ENCODE results near the gene GPR151. TPM values are rescaled to one million over a fixed set of nuclear protein-coding genes. Genes with fewer than 3 reads are reported as not detected.

Gene GPR151
- total RNA-seq, 4 donors from 2014 or later = not detected

DNA sequence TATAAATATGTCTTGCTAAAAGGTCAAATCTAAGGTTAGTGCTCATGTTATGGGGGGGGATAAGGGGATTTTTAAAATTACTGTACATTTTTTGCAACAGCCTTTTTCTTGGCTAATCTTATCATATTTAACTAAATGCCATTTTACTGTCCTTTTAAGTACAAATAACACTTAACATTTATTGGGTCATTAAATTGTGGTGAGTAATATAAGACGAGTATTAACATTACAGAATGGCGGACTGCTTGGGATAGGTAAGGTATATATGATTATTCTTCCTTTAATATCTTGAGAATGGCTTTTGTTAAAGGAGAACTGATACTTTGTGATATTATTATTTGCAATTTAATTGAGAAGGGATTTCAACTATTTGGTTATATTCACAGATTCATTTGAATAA lies 33.2 kb downstream of the GPR151 start:
- no peak for TF ChIP-seq POLR2A (IDR thresholded peaks at IDR 0.05)
- TF ChIP-seq, protein P1, sequence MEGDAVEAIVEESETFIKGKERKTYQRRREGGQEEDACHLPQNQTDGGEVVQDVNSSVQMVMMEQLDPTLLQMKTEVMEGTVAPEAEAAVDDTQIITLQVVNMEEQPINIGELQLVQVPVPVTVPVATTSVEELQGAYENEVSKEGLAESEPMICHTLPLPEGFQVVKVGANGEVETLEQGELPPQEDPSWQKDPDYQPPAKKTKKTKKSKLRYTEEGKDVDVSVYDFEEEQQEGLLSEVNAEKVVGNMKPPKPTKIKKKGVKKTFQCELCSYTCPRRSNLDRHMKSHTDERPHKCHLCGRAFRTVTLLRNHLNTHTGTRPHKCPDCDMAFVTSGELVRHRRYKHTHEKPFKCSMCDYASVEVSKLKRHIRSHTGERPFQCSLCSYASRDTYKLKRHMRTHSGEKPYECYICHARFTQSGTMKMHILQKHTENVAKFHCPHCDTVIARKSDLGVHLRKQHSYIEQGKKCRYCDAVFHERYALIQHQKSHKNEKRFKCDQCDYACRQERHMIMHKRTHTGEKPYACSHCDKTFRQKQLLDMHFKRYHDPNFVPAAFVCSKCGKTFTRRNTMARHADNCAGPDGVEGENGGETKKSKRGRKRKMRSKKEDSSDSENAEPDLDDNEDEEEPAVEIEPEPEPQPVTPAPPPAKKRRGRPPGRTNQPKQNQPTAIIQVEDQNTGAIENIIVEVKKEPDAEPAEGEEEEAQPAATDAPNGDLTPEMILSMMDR (IDR thresholded peaks at IDR 0.05 in 4 of 5, conservative IDR thresholded peaks at IDR 0.05 in 1 of 5) = no peak
- Histone ChIP-seq H3K9me3 (no peaks in the 10 kb centered on the region), H3K4me1 (no peaks in the 10 kb centered on the region), H3K4me3 (no peak overlapping the region), H3K27ac (no peak overlapping the region), H3K27me3 (no peaks in the 10 kb centered on the region), H3K36me3 (peaks cover 2 to 54% of the 10 kb centered on the region in 2 donors)
- no peak for DNase-seq
- intact Hi-C loops (cut with DNase I; ENCODE audit: low total_unique reads) = no loop called here
- in situ Hi-C loops (cut with MboI; ENCODE audit: low sequenced_read_pairs in 4 of 4) = no loop called here
- no peak for ATAC-seq

- intact Hi-C loops (cut with DNase I; ENCODE audit: low total_unique reads) = no loop called here
- ATAC-seq = no peak
- DNase-seq = no peak
- in situ Hi-C loops (cut with MboI; ENCODE audit: low sequenced_read_pairs in 4 of 4) = no loop called here
- Histone ChIP-seq H3K36me3 (peaks cover 0 to 52% of the 10 kb centered on the region in 2 donors), H3K27me3 (no peaks in the 10 kb centered on the region), H3K4me3 (no peak overlapping the region), H3K4me1 (no peaks in the 10 kb centered on the region), H3K27ac (no peak overlapping the region), H3K9me3 (no peaks in the 10 kb centered on the region)
- TF ChIP-seq, protein P1 (IDR thresholded peaks at IDR 0.05 in 4 of 5, conservative IDR thresholded peaks at IDR 0.05 in 1 of 5) = no peak
- no peak for TF ChIP-seq POLR2A (IDR thresholded peaks at IDR 0.05)
These were observed 40.1 kb downstream of the GPR151 start for GRCh38 chr5:146475906-146476305.

- DNase-seq (no peak), ATAC-seq (no peak)
- no peak overlapping the region for H3K4me3 ChIP-seq
- no peaks in the 10 kb centered on the region for H3K4me1 ChIP-seq
- in situ Hi-C loops (cut with MboI; ENCODE audit: low sequenced_read_pairs in 4 of 4) (no loop called here), intact Hi-C loops (cut with DNase I; ENCODE audit: low total_unique reads) (no loop called here)
- peaks cover 0 to 55% of the 10 kb centered on the region in 2 donors for H3K36me3 ChIP-seq
- H3K27ac ChIP-seq = no peak overlapping the region
- TF ChIP-seq, protein P1 (IDR thresholded peaks at IDR 0.05 in 4 of 5, conservative IDR thresholded peaks at IDR 0.05 in 1 of 5) = peak in 1 of 5 experiments; percentile 15
- TF ChIP-seq POLR2A (IDR thresholded peaks at IDR 0.05) = no peak
- H3K9me3 ChIP-seq = no peaks in the 10 kb centered on the region
- H3K27me3 ChIP-seq = no peaks in the 10 kb centered on the region
These were observed 40.7 kb downstream of the GPR151 start for GRCh38 chr5:146475190-146475780.

DNA sequence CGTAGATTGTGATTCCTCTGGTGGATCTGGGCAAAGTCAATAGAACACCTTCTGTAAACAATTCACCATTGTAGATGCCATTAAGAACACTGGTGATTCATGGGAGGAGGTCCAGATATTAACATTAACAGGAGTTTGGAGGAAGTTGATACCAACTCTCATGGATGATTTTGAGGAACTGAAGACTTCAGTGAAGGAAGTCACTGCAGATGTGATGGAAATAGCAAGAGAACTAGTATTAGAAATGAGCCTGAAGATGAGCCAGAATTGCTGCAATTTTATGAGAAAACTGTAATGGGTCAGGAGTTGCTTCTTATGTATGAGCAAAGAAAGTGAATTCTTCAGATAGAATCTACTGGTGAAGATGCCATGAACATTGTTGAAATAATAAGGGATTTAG lies 41.9 kb downstream of the GPR151 start:
- TF ChIP-seq, protein P1 (IDR thresholded peaks at IDR 0.05 in 4 of 5, conservative IDR thresholded peaks at IDR 0.05 in 1 of 5) = no peak
- no peak for TF ChIP-seq POLR2A (IDR thresholded peaks at IDR 0.05)
- intact Hi-C loops (cut with DNase I; ENCODE audit: low total_unique reads) = no loop called here
- Histone ChIP-seq H3K9me3 (no peaks in the 10 kb centered on the region), H3K27ac (no peak overlapping the region), H3K36me3 (peaks cover 0 to 59% of the 10 kb centered on the region in 2 donors), H3K27me3 (no peaks in the 10 kb centered on the region), H3K4me1 (no peaks in the 10 kb centered on the region), H3K4me3 (no peak overlapping the region)
- no peak for ATAC-seq
- no peak for DNase-seq
- in situ Hi-C loops (cut with MboI; ENCODE audit: low sequenced_read_pairs in 4 of 4) = loop anchor here in 2 of 4 donors (25.0 kb wide), 1 partner anchor 337 kb away; no protein-coding TSS in a partner anchor

- no peaks in the 10 kb centered on the region for H3K4me1 ChIP-seq
- no peak for TF ChIP-seq POLR2A (IDR thresholded peaks at IDR 0.05)
- TF ChIP-seq, protein P1 (IDR thresholded peaks at IDR 0.05 in 4 of 5, conservative IDR thresholded peaks at IDR 0.05 in 1 of 5) = no peak
- H3K9me3 ChIP-seq = no peaks in the 10 kb centered on the region
- intact Hi-C loops (cut with DNase I; ENCODE audit: low total_unique reads) (no loop called here), in situ Hi-C loops (cut with MboI; ENCODE audit: low sequenced_read_pairs in 4 of 4) (loop anchor here in 2 of 4 donors (25.0 kb wide), 1 partner anchor 330 kb away; no protein-coding TSS in a partner anchor)
- H3K36me3 ChIP-seq = peaks cover 9 to 70% of the 10 kb centered on the region in 2 donors
- ATAC-seq = no peak
- H3K27me3 ChIP-seq = no peaks in the 10 kb centered on the region
- DNase-seq = no peak
- no peak overlapping the region for H3K27ac ChIP-seq
- no peak overlapping the region for H3K4me3 ChIP-seq
These were observed 48.2 kb downstream of the GPR151 start for GRCh38 chr5:146467760-146468159.

Measured in gastrocnemius medialis (tissue), 4 donors.